ENCODE data around the gene HOXA10. TPM values are rescaled to one million over a fixed set of nuclear protein-coding genes. Genes with fewer than 3 reads are reported as not detected.

Gene HOXA10
- total RNA-seq, 1 experiment from 2014 or later, result 26.4 TPM

DNA sequence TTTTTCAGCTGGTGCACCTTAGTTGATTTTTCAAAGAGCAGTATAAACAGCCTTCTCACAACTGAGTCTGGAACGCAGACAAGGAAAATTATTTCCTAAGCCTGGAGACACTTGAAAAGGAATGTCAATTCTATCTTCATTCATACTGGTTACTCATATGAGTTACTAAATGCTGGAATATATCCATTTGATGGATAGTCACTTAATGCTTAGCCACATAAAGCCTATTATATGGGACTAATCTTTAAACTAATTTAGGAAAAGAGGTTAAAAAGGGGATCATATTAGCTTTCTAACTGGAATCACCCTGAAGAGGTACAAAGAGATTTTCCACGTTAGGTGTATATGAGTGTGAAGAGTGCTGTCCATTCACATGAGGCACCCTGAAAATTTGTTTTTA lies 41.9 kb downstream of the HOXA10 start:
- no peak for DNase-seq (ENCODE audit: low spot score)

DNA sequence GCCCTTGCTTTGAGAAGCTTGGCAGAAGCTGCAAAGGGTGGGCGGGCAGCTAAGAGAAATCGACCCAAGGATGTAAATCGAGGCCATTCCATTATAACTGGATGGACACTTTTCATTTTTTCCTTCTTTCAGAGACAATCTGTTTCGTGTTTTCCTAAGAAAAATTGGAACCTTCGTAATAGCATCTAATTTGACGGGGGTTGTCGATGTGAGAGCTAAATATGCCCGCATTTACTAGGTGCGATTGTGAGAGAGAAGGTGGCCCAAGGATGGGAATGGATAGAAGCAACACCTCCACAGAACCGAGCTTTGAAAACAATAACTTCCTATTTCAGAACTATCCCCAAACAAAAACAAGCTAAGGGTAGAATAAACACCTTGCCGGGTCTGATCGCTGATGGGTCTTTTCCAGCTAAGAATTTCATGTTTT lies 42.7 kb downstream of the HOXA10 start:
- DNase-seq (ENCODE audit: low spot score), result no peak

DNA sequence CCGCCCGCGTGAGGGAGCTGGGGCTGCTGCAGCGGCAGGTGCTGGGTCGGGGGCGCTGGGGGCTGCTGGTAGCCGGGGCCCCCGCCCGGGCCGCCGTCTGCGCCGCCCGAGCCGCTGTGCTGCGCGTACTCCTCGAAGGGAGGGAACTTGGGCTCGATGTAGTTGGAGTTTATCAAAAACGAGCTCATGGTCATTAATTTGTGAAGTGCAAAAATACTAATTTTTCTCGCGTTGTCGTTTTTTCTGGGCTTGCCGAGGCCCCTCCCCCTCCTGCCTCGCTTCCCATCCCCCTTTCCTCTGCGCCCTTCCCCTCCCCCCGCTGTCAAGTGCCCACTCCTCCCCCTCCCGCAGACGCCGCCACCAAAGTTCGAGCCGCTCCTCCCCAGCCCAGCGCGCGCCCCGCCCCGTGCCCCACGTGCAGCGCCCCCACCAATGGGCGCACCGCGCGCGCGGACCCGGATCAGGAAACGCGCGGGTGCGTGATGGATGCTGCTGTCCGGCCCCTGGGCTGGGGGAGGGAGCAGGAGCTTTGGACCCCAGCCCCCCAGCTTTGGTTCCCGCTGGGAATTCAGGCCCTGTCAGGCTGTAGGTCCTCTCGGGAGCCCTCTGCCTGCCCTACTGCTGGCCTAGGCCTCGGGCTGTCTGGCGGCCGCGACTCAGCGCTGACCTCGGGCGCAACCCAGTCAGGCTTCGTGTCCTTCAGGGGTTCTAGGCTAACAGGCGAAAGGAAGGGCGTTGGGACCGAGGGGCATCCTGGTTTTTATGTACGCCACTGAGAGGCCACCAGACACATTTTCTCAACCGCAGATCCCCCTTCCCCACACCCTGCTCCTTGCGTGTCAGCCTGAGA lies 43.4 kb downstream of the HOXA10 start, which contains the start of gene HOXA4:
Gene HOXA4 (minus strand): TSS at position 218 of the 850 bp plus-strand sequence. CDS start 24 bp downstream, at position 194.
- DNase-seq (ENCODE audit: low spot score), result peak; percentile 82

DNA sequence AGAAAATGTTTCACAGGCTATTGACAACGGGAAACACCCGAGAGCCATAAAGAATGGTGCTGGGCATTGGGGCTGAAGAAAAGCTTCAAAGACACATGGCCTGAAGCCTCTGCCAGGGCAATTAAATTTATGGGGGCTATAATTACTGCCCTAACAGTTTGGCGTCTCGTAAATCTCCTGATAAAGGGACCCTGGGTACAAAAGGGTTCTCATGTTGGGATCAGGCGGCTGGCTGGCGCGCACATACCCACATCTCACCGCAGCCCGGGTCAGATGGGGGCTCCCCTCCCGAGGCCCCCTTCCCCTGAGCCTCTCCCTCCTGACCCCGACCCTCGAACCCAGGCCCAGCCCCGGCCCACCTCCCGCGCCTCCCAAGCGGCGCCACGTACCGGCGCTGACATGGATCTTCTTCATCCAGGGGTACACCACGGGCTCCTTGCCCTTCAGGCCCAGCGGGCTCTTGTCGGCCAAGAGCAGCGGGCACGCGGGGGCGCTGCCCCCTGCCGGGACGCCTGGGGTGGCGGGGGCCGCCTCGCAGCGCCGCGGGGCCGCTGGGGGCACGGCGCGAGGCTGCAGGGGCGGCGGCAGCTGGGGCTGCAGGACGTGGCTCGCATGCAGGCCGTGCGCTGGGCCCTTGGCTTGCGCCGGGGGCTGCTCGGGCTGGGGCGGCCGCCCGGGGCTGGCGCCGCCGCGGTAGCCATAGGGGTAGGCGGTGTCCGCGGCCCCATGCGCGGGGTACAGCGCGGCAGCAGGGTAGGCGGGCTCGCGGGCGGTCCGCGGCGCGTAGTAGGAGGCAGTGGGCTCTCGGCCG lies 44.2 kb downstream of the HOXA10 start:
- no peak for DNase-seq (ENCODE audit: low spot score)

DNA sequence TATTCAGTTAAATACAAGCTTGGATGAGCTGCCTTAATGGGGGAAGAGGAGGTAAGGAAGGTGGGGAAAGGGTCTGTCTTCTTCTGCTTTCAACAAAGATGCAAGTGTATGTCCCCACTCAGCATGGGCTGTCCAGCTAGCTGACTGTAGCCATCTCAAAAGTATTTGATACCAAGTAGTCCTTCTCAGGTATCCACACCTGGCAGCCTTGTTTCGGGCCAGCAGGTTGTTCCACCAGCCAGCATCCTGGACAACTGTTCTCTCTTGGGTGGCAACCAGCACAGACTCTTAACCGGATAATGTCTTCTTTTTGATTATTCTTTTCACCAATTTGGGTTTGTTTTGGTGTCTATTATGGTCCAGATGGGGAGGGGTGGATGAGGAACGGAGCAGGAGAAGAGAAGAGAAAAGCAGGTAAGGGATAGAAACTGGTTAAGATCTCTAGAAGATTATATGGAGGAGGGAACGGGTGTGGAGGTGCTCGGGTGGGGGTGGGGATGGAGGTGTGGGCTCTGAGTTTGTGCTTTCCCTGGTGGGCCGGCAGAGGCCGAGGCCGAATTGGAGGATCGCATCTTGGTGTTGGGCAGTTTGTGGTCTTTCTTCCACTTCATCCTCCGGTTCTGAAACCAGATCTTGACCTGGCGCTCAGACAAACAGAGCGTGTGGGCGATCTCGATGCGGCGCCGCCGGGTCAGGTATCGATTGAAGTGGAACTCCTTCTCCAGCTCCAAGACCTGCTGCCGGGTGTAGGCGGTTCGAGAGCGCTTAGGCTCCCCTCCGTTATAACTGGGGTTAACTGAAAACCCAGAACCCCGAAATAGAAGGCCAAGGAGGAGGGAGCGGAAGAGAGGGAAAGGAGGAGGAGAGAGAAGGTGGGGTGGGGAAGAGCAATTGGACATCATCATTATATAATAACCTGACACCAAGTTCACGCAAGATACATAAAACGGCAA lies 45.1 kb downstream of the HOXA10 start:
- no peak for DNase-seq (ENCODE audit: low spot score)

DNA sequence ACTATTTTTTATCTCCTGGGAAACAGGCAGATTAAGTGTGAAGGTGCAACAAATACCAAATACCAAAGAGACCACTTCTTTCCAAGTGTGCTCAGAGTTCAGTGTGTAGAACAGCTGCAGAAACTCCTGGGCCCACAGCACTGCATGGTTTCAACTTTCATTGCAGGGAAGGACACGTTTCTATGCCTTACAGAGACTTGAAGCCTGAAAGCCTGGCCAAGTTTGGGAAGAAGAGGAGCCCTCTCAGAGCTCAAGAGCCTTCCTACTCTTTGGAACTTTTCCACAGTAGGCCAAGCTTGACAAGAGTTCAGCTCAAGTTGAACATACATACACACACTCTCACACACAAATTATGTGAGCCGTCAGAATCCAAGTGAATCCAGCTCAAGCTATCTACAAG lies 46.1 kb downstream of the HOXA10 start:
- DNase-seq (ENCODE audit: low spot score), result no peak

DNA sequence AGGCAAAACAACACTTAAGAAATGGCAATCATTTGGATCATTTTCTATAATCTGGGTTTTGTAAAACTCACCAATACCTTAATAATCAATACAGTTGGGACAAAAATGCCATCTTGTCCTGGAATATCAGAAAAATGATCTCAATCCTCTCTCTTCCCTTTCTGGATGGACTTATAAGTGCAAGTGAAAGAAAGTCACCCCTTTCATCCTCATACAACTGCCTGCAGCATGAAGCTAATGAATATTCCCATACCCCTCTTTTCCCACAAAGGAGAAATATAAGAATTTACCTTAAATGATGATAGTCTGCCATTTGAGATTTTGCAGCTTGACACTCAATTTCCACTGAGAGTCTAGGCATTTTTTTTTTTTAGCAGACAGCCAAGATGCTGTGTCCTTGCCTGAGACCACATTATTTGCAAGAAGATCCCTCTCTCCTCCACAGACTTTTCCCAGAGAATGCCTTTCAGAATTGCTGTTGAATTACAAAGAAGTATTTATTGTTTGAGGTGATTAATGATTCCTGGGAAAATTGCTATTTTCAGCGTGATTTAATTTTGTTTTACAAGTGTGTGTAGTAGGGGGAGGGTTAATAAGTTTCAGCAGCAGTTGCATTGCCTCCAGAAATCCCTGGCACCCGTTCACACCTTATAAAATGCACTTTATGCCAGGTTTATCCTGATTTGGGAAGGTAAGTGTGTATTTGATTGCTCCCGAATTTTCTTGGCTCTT lies 47.4 kb downstream of the HOXA10 start:
- no peak for DNase-seq (ENCODE audit: low spot score)

DNA sequence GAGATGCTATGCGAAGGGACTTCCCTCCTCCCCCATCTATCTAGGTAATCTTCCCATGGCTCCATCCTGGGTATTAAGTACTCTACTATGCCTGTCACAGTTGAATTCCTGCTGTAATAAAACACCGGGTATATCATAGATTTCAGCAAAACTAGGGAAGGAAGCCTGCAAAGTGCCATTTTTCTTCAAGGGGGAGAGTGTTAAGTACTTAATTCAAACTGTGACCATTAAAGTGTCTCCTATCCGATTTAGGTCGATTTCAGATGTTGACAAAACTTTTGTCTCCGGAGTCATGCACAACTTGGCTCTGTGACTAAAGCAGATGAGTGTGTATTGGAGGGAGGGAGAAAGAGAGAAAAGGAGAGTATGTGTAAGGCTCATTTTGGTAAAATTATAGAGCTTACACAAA lies 48.1 kb downstream of the HOXA10 start:
- no peak for DNase-seq (ENCODE audit: low spot score)

DNA sequence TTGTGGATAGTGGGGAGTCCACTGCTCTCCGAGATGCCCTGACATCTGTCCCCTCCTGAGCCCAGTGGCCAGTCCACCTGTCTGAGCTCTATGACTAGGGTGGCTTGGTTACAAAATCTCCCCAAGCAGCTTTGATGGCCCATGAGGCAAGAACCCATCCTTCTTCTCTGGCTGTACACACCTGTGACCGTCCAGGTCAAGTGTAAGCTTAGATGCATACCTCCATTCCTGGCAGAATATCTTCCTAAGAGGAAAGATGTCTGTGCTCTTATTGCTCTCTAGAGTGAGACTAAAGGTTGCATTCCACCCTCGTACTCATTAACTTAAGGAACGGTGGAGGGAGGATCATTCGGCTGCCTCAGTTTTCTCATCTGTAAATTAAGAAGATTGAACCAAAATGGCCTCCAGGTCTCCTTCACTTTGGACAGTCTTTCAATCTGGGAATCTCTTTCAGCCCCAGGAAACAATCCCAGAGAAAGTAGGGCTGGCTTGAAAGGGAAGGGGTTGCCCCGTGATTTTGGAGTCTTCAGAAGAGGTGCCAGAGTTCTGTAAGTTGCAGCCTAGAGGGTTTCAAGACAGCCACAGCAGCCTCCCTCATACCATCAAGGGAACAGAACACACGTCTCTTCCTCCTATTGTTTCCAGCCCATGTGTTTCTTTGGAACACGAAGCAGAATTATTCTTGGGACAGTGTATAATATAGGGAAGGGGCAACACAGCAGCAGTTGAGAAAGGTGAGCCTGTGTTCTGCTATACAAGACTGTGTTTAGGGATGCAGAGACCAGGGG lies 49.0 kb downstream of the HOXA10 start:
- DNase-seq (ENCODE audit: low spot score), result no peak

DNA sequence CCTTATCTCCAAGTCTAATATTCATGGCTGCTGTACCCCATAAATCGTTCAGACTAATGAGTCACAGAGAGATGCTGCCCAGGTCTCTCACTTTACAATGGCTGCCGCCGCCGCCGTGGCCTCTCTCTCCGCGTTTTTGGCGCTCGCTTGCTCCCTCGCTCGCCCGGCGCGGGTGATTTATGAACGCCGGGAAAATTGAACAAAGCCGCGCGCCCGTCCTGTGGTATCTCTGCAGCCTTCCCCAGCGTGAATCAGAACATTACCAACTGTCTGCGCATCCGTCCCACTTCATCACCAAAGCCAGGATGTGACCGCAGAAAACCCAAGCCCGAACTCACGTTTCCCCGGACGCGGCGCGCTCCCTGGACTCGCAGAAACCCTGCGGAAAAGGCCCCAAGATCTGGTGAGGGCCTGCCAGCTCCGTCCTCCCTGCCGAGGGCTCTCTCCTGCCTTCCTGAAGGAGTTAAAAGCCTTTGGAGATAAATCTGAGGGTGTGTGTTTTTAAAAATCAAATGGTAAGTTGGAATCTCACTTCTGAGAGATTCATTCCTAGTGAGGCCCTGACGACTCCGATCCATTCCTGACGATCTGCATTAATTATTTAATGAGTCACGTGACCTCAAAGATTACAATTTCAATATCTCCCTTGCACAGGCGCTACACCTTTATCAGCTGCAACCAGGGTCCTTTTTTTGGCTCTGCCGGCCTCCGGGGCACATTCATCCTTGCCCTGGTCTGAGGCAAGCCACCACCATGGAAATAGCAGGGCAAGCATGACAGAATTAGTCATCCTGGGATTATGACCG lies 49.8 kb downstream of the HOXA10 start:
- peak; percentile 94 for DNase-seq (ENCODE audit: low spot score)

DNA sequence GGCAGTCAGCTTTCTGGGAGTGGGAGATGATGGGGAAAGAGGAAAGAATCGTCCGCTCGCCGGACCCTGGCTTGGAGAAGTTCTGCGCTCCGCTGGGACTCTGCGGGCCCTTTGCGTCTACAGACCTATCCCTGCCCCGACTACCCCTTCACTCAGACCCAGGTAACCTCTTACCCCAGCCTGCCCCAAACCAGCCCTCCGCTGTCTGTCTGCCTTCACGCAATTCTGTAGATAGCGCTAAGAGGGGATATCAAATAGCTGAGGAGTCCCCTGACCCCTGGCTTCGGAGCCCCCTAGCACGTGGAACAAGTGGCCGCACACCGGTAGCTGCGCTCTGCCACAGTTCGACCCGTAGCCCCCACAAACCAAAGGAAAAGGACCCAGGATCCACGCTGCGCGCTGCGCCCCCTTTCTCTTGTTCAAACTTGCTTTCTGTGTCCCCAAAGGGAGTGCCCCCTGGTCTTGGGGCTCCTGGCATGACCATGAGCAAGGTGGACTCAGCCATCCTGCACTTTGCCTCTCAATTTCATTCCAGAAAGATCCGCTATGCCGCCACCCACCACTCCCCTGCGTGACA lies 50.6 kb downstream of the HOXA10 start:
- no peak for DNase-seq (ENCODE audit: low spot score)

DNA sequence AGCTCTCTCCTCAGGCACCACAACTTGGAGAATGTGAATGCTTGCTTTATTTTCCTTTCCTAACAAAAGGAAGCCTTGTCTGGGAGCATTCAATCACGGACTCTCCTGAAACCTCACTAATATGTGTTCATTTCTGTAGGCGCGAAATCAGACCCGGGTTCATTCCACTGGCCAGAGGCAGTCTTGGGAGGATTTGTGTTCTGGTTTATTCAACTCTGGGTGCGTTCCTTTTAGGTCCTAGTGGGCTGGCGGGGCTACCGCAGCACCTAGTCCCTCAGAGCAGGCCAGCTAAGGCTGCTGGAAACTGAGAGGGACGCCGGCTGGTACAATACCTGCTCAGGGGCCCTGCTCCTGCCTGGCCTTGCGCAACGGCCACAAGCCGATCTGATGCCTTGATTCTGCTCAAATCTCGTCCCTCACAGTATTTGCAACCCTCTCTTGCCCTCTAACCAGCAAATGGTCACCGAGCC lies 51.1 kb downstream of the HOXA10 start:
- DNase-seq (ENCODE audit: low spot score), result no peak

DNA sequence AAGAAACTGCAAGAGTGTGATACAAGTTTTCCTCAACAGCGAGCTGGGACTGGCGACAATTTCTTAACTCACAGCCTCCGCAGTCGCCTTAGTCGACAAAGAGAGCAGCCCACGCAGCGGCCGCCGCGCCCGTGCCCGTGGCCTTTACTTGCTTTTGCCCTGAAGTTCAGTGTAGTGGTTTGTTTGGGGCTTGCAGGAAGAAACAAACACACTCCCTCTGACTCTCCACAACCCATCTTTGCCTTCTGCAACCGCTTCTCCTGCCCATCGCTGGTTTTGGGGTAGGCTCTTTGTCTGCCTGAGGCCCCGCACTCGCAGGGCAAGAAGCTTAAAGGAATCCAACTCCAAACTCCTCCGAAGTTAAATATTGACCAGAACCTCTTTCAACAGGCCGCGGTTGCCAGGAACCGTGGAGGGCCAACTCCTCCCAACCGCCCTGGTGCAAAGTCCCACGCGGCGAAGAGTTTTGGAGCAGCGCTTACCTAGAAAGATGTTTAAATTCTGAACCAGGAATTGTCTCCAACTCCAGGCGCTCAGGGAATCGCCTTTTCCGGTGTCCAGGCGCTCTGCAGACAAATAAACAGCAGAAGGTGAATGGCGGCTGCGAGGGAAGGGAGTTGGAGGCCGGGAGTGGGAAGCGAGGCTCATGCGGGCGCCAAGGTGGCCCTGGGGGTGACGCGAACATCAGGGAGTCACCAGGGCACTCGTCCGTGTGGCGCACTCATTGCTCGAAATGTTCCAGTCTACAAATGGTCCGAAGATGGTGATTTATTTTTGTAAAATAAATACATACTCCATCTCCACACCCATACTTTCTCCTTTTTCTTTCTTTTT lies 51.8 kb downstream of the HOXA10 start:
- no peak for DNase-seq (ENCODE audit: low spot score)

DNA sequence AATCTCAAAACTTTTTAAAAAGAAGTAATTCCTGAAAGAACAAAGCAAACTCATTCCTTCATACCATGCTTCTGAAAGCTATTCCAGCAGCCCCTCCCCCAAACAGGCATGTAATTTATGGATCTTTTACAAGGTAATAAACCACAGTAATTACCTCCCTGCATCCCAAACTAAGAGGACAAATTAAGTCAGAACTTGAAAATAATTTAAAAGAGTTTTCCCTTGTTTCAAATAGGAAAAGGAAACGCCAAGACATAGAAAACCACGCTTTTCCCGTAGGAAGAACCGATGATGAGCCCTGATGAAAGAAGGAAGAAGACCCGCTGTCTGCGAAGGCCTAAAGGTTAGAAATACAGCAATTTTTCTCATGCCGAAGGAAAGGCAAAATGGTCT lies 52.4 kb downstream of the HOXA10 start:
- no peak for DNase-seq (ENCODE audit: low spot score)

Measured in A172 (cell line).